OCI-LY3 (cell line): Measurements from ENCODE around the gene IBSP.
A peak's percentile ranks its signal among the peaks of the same experiment; 100 is the strongest.

Source experiments
- H2AFZ ChIP-seq: fragments of 200-600, 300-600 bp; shearing (Covaris generic); 2 replicates; pipeline ENCODE4 v1.6.0; 2014; ENCODE audit warnings: antibody characterized with exemption, low read depth, low read length
- H3K27ac ChIP-seq: fragments of 200-600, 300-600 bp; sonication (generic); 2 replicates; pipeline ENCODE4 v1.5.1; 2014; ENCODE audit warnings: mild to moderate bottlenecking, low read length, moderate library complexity, mixed read lengths
- H3K27me3 ChIP-seq: fragments of 200-600, 300-600 bp; sonication (generic); 2 replicates; pipeline ENCODE4 v1.6.1; 2014; ENCODE audit warnings: low read depth, low read length, mixed read lengths
- H3K36me3 ChIP-seq: fragments of 200-600, 300-600 bp; sonication (generic); replicated peaks from 2 replicates; pipeline ENCODE3; 2014; ENCODE audit warnings: low read depth, low read length, mixed read lengths
- H3K4me1 ChIP-seq: fragments of 300-600, 200-600 bp; sonication (generic); 2 replicates; pipeline ENCODE4 v1.6.1; 2014; ENCODE audit warnings: low read length, mixed read lengths
- H3K4me2 ChIP-seq: fragments of 200-600, 300-600 bp; sonication (generic); 2 replicates; pipeline ENCODE4 v1.6.1; 2014; ENCODE audit warnings: low read length, mixed read lengths
- H3K4me3 ChIP-seq: fragments of 300-600, 200-600 bp; sonication (generic); 2 replicates; pipeline ENCODE4 v1.5.1; 2014; ENCODE audit warnings: antibody characterized with exemption, mild to moderate bottlenecking, low read length, moderate library complexity
- H3K79me2 ChIP-seq: fragments of 300-600, 200-600 bp; shearing (Covaris generic); 2 replicates; pipeline ENCODE4 v1.6.1; 2014; ENCODE audit warnings: mild to moderate bottlenecking, low read length, mixed read lengths
- H3K9ac ChIP-seq: fragments of 300-600, 200-600 bp; shearing (Covaris generic); 2 replicates; pipeline ENCODE4 v1.6.0; 2014; ENCODE audit warnings: mild to moderate bottlenecking, low read length, moderate library complexity
- H3K9me3 ChIP-seq: fragments of 200-600, 300-600 bp; shearing (Covaris generic); 2 replicates; pipeline ENCODE4 v1.6.1; 2014; ENCODE audit warnings: low read length, mixed read lengths; ENCODE audit not compliant: insufficient read depth
- H4K20me1 ChIP-seq: fragments of 200-600, 300-600 bp; sonication (generic); 2 replicates; pipeline ENCODE4 v1.6.1; 2016; ENCODE audit warnings: low read length, mixed read lengths; ENCODE audit not compliant: insufficient read depth
- CTCF ChIP-seq: fragments of 200-600, 300-600 bp; sonication (generic); IDR thresholded peaks from 2 replicates; pipeline ENCODE4 v1.5.1; 2014; ENCODE audit warnings: antibody characterized with exemption, low read length, low read depth
- EZH2phosphoT487 ChIP-seq: fragments of 200-600 bp; shearing (Covaris generic); IDR thresholded peaks from 2 replicates; pipeline ENCODE4 v1.6.1; 2018; ENCODE audit warnings: antibody characterized with exemption, mixed run types, low read depth

IBSP gene

GRCh38 chr4:87846226-87846625 is 46.9 kb downstream of the IBSP start:
- peaks cover 16% of the 10 kb centered on the region for H3K4me1 ChIP-seq
- no peak overlapping the region for H3K4me2 ChIP-seq
- TF ChIP-seq CTCF (no peak), EZH2phosphoT487 (no peak)
- H3K36me3 ChIP-seq = no peaks in the 10 kb centered on the region
- H3K4me3 ChIP-seq = no peak overlapping the region
- no peak overlapping the region for H3K27ac ChIP-seq
- peaks cover 34% of the 10 kb centered on the region for H3K27me3 ChIP-seq
- no peak overlapping the region for H2AFZ ChIP-seq
- no peaks in the 10 kb centered on the region for H3K9me3 ChIP-seq
- no peaks in the 10 kb centered on the region for H3K79me2 ChIP-seq
- H4K20me1 ChIP-seq = no peaks in the 10 kb centered on the region
- H3K9ac ChIP-seq = no peak overlapping the region

GRCh38 chr4:87848622-87849351 is 49.4 kb downstream of the IBSP start:
- H3K36me3 ChIP-seq = no peaks in the 10 kb centered on the region
- TF ChIP-seq CTCF (peak; percentile 63), EZH2phosphoT487 (no peak)
- peak overlapping the region; percentile 94 for H2AFZ ChIP-seq
- H3K9me3 ChIP-seq = no peaks in the 10 kb centered on the region
- no peaks in the 10 kb centered on the region for H4K20me1 ChIP-seq
- H3K79me2 ChIP-seq = no peaks in the 10 kb centered on the region
- H3K4me3 ChIP-seq = peak overlapping the region; percentile 78
- H3K4me2 ChIP-seq = peak overlapping the region; percentile 93
- peaks cover 22% of the 10 kb centered on the region for H3K4me1 ChIP-seq
- peaks cover 21% of the 10 kb centered on the region for H3K27me3 ChIP-seq
- H3K27ac ChIP-seq = no peak overlapping the region
- peak overlapping the region; percentile 54 for H3K9ac ChIP-seq

- Histone ChIP-seq H3K9ac (no peak overlapping the region), H2AFZ (peak overlapping the region; percentile 94), H3K36me3 (no peaks in the 10 kb centered on the region), H3K79me2 (no peaks in the 10 kb centered on the region), H3K4me3 (peak overlapping the region; percentile 78), H3K4me2 (peak overlapping the region; percentile 93), H3K4me1 (peaks cover 22% of the 10 kb centered on the region), H3K27ac (no peak overlapping the region), H3K27me3 (peaks cover 21% of the 10 kb centered on the region), H3K9me3 (no peaks in the 10 kb centered on the region), H4K20me1 (no peaks in the 10 kb centered on the region)
- TF ChIP-seq EZH2phosphoT487 (no peak), CTCF (no peak)
Measured at GRCh38 chr4:87849612-87850011, 50.3 kb downstream of the IBSP start.

- Histone ChIP-seq H3K79me2 (no peaks in the 10 kb centered on the region), H3K9me3 (no peaks in the 10 kb centered on the region), H3K27me3 (peaks cover 19% of the 10 kb centered on the region), H3K4me1 (peaks cover 22% of the 10 kb centered on the region), H3K27ac (peak overlapping the region; percentile 74), H3K4me2 (peak overlapping the region; percentile 35; the same call in 1 of the 2 replicates), H3K9ac (no peak overlapping the region), H3K36me3 (no peaks in the 10 kb centered on the region), H3K4me3 (0 out of 2 replicates have a peak overlapping the region, but pooled peaks have one; percentile 18), H2AFZ (peak overlapping the region; percentile 73), H4K20me1 (no peaks in the 10 kb centered on the region)
- TF ChIP-seq EZH2phosphoT487 = no peak
- TF ChIP-seq CTCF = no peak
Measured at GRCh38 chr4:87851332-87851731, 52.0 kb downstream of the IBSP start.
